Activated gamma-delta T cell treated with anti-CD3 and anti-CD28 coated beads, Interleukin-2, amount 50 U/mL, for 16 hours (primary cell): Measurements from ENCODE around the gene ZBTB18.
"Not testable (repeated sequence)": the region's sequence is repeated elsewhere in the genome, so short reads cannot be mapped to it uniquely, and the experiment has no call there.

ENCODE experiments used
- DNase-seq: peaks from one replicate; pipeline ENCODE4 v3.0.0-alpha.2; 2020; ENCODE audit warnings: low read depth

Gene ZBTB18

GRCh38 chr1:244050835-244051444 lies at the start of gene ZBTB18:
Gene ZBTB18, plus strand, starts transcription at chr1:244051283. Its CDS starts 149 bp downstream, at chr1:244051432.
- no peak for DNase-seq

- no peak for DNase-seq
These were observed 48.4 kb upstream of the ZBTB18 start for GRCh38 chr1:244002721-244003120.

GRCh38 chr1:244005455-244005854 lies 45.6 kb upstream of the ZBTB18 start:
- DNase-seq = no peak

- DNase-seq = no peak
These were observed 44.6 kb upstream of the ZBTB18 start for GRCh38 chr1:244006381-244006901.

- no peak for DNase-seq
These were observed 44.1 kb upstream of the ZBTB18 start for GRCh38 chr1:244006961-244007360.

- no peak for DNase-seq
These were observed 40.9 kb upstream of the ZBTB18 start for GRCh38 chr1:244010191-244010590.

- no peak for DNase-seq
These were observed 40.4 kb upstream of the ZBTB18 start for GRCh38 chr1:244010703-244011123.

- DNase-seq = no peak
These were observed 39.8 kb upstream of the ZBTB18 start for GRCh38 chr1:244011271-244011670.

- DNase-seq = no peak
These were observed 39.3 kb upstream of the ZBTB18 start for GRCh38 chr1:244011786-244012185.

GRCh38 chr1:244012202-244012601 lies 38.9 kb upstream of the ZBTB18 start:
- no peak for DNase-seq

- DNase-seq = no peak
These were observed 38.0 kb upstream of the ZBTB18 start for GRCh38 chr1:244013100-244013499.

- not testable (repeated sequence) for DNase-seq
These were observed 36.2 kb upstream of the ZBTB18 start for GRCh38 chr1:244014862-244015261.

- no peak for DNase-seq
These were observed 31.0 kb upstream of the ZBTB18 start for GRCh38 chr1:244019982-244020485.

GRCh38 chr1:244021427-244021826 lies 29.7 kb upstream of the ZBTB18 start:
- DNase-seq = no peak

- DNase-seq = no peak
These were observed 28.8 kb upstream of the ZBTB18 start for GRCh38 chr1:244022311-244022710.

- no peak for DNase-seq
These were observed 28.1 kb upstream of the ZBTB18 start for GRCh38 chr1:244022864-244023440.

- no peak for DNase-seq
These were observed 23.5 kb upstream of the ZBTB18 start for GRCh38 chr1:244027491-244028145.

- no peak for DNase-seq
These were observed 22.4 kb upstream of the ZBTB18 start for GRCh38 chr1:244028701-244029100.

- DNase-seq = no peak
These were observed 22.0 kb upstream of the ZBTB18 start for GRCh38 chr1:244029124-244029523.

- no peak for DNase-seq
These were observed 20.5 kb upstream of the ZBTB18 start for GRCh38 chr1:244030481-244031040.

GRCh38 chr1:244035358-244035757 lies 15.7 kb upstream of the ZBTB18 start:
- DNase-seq = no peak

GRCh38 chr1:244037252-244037651 lies 13.8 kb upstream of the ZBTB18 start:
- no peak for DNase-seq
